WTC11 (cell line): ENCODE measurements around the gene MCF2L. TPM values are rescaled to one million over a fixed set of nuclear protein-coding genes. Genes with fewer than 3 reads are reported as not detected.

Source experiments
- ATAC-seq: fragments of 200-7000 bp; cut with Tn5 transposase; 2 replicates; pipeline ENCODE4 v1.10.0; 2021; ENCODE audit warnings: mild to moderate bottlenecking, moderate library complexity
- CTCF ChIA-PET: fragments of 300-600 bp; sonication (Branson Sonifier 250); formaldehyde crosslinking; loops from one replicate; lab custom pipeline; 2021; ENCODE audit warnings: antibody characterized with exemption; lab: Charles Lee
- POLR2A ChIA-PET: fragments of 350-600 bp; sonication (Branson Sonifier 250); formaldehyde crosslinking; loops from one replicate; lab custom pipeline; 2021; ENCODE audit warnings: antibody characterized with exemption; lab: Charles Lee
- DNase-seq: peaks from one replicate; pipeline ENCODE4 v3.0.0; 2021; ENCODE audit warnings: low spot score
- H3K27ac Mint-ChIP-seq: 2 replicates; pipeline ENCODE4 v1.8.0; 2021; ENCODE audit warnings: mixed read lengths
- H3K27me3 Mint-ChIP-seq: 2 replicates; pipeline ENCODE4 v1.8.0; 2021; ENCODE audit warnings: low read depth, mild to moderate bottlenecking, moderate library complexity, mixed read lengths
- H3K36me3 Mint-ChIP-seq: 2 replicates; pipeline ENCODE4 v1.8.0; 2021; ENCODE audit warnings: mixed read lengths
- H3K4me1 Mint-ChIP-seq: 2 replicates; pipeline ENCODE4 v1.8.0; 2022; ENCODE audit warnings: mixed read lengths
- H3K4me3 Mint-ChIP-seq: 2 replicates; pipeline ENCODE4 v1.8.0; 2021; ENCODE audit warnings: mild to moderate bottlenecking, moderate library complexity, mixed read lengths
- H3K9me3 Mint-ChIP-seq: 2 replicates; pipeline ENCODE4 v1.8.0; 2021; ENCODE audit warnings: mixed read lengths
- CBFB ChIP-seq: sonication (generic); formaldehyde crosslinking; IDR thresholded peaks from 2 replicates; pipeline ENCODE4 v1.8.1; 2022; ENCODE audit warnings: mild to moderate bottlenecking, low read depth, missing genetic modification reagents
- FOXJ3 ChIP-seq: sonication (generic); formaldehyde crosslinking; IDR thresholded peaks from 2 replicates; pipeline ENCODE4 v1.9.0; 2021; ENCODE audit warnings: missing genetic modification reagents, mild to moderate bottlenecking, borderline replicate concordance
- GTF2I ChIP-seq: fragments of 250-450 bp; sonication (Bioruptor Pico); conservative IDR thresholded peaks from 2 replicates; pipeline ENCODE4 v1.4.0; 2021; ENCODE audit warnings: mild to moderate bottlenecking
- IRF2 ChIP-seq: sonication (generic); formaldehyde crosslinking; IDR thresholded peaks from 2 replicates; pipeline ENCODE4 v1.8.0; 2022; ENCODE audit warnings: low read depth, missing genetic modification reagents, borderline replicate concordance
- KAT7 ChIP-seq: sonication (generic); formaldehyde crosslinking; IDR thresholded peaks from 2 replicates; pipeline ENCODE4 v1.8.1; 2023; ENCODE audit warnings: missing genetic modification reagents, mild to moderate bottlenecking, borderline replicate concordance
- MXD4 ChIP-seq: fragments of 250-450 bp; sonication (Bioruptor Pico); IDR thresholded peaks from 2 replicates; pipeline ENCODE4 v1.8.0; 2021; ENCODE audit warnings: mild to moderate bottlenecking, moderate library complexity, borderline replicate concordance
- MYBL2 ChIP-seq: sonication (generic); formaldehyde crosslinking; IDR thresholded peaks from 2 replicates; pipeline ENCODE4 v1.8.1; 2023; ENCODE audit warnings: mild to moderate bottlenecking, moderate library complexity, missing genetic modification reagents
- NFATC4 ChIP-seq: fragments of 250-450 bp; sonication (Bioruptor Pico); IDR thresholded peaks from 2 replicates; pipeline ENCODE4 v1.9.0; 2021; ENCODE audit warnings: mild to moderate bottlenecking
- PRRX2 ChIP-seq: fragments of 250-450 bp; sonication (Bioruptor Pico); IDR thresholded peaks from 2 replicates; pipeline ENCODE4 v1.8.0; 2021; ENCODE audit warnings: mild to moderate bottlenecking
- RELA ChIP-seq: sonication (generic); formaldehyde crosslinking; IDR thresholded peaks from 2 replicates; pipeline ENCODE4 v1.8.1; 2022; ENCODE audit warnings: missing genetic modification reagents, mild to moderate bottlenecking, borderline replicate concordance
- SOX15 ChIP-seq: fragments of 250-450 bp; sonication (Bioruptor Pico); IDR thresholded peaks from 2 replicates; pipeline ENCODE4 v1.9.0; 2021; ENCODE audit warnings: mild to moderate bottlenecking
- TEAD1 ChIP-seq: sonication (generic); formaldehyde crosslinking; IDR thresholded peaks from 2 replicates; pipeline ENCODE4 v1.8.0; 2022; ENCODE audit warnings: mild to moderate bottlenecking, missing genetic modification reagents
- TP53 ChIP-seq: sonication (generic); formaldehyde crosslinking; IDR thresholded peaks from 2 replicates; pipeline ENCODE4 v1.8.1; 2023; ENCODE audit warnings: mild to moderate bottlenecking, missing genetic modification reagents
- ZNF232 ChIP-seq: sonication (generic); formaldehyde crosslinking; IDR thresholded peaks from 2 replicates; pipeline ENCODE4 v1.8.0; 2022; ENCODE audit warnings: mild to moderate bottlenecking, missing genetic modification reagents
- ZNF263 ChIP-seq: sonication (generic); formaldehyde crosslinking; IDR thresholded peaks from 2 replicates; pipeline ENCODE4 v1.8.1; 2022; ENCODE audit warnings: low read depth, mild to moderate bottlenecking, moderate library complexity, missing genetic modification reagents
- ZNF396 ChIP-seq: fragments of 250-450 bp; sonication (Bioruptor Pico); IDR thresholded peaks from 2 replicates; pipeline ENCODE4 v1.8.0; 2021; ENCODE audit warnings: mild to moderate bottlenecking, moderate library complexity, borderline replicate concordance
- ZNF671 ChIP-seq: fragments of 250-450 bp; sonication (Bioruptor Pico); IDR thresholded peaks from 2 replicates; pipeline ENCODE4 v1.8.0; 2021; ENCODE audit warnings: mild to moderate bottlenecking
- total RNA-seq: library from RNA; stranded (reverse); gene quantifications from 3 replicates; pipeline ENCODE4 v1.2.3, GENCODE V29; 2021
- TF ChIP-seq, protein P1 (sequence below): fragments of 250-450 bp; sonication (Bioruptor Pico); IDR thresholded peaks from 2 replicates; pipeline ENCODE4 v1.8.0; 2021; ENCODE audit warnings: mild to moderate bottlenecking
- TF ChIP-seq, protein P2 (sequence below): sonication (generic); formaldehyde crosslinking; conservative IDR thresholded peaks from 2 replicates; pipeline ENCODE4 v1.8.1; 2022; ENCODE audit warnings: mild to moderate bottlenecking, missing genetic modification reagents
- TF ChIP-seq, protein P3 (sequence below): sonication (generic); formaldehyde crosslinking; IDR thresholded peaks from 2 replicates; pipeline ENCODE4 v1.8.1; 2022; ENCODE audit warnings: mild to moderate bottlenecking, moderate library complexity, missing genetic modification reagents
- TF ChIP-seq, protein P4 (sequence below): sonication (generic); formaldehyde crosslinking; IDR thresholded peaks from 2 replicates; pipeline ENCODE4 v1.8.1; 2022; ENCODE audit warnings: low read depth, missing genetic modification reagents, borderline replicate concordance
- TF ChIP-seq, protein P5 (sequence below): sonication (generic); formaldehyde crosslinking; IDR thresholded peaks from 2 replicates; pipeline ENCODE4 v1.8.0; 2022; ENCODE audit warnings: mild to moderate bottlenecking, missing genetic modification reagents
- TF ChIP-seq, protein P6 (sequence below): sonication (generic); formaldehyde crosslinking; IDR thresholded peaks from 2 replicates; pipeline ENCODE4 v1.8.0; 2022; ENCODE audit warnings: mild to moderate bottlenecking, missing genetic modification reagents
- TF ChIP-seq, protein P7 (sequence below): sonication (generic); formaldehyde crosslinking; IDR thresholded peaks from 2 replicates; pipeline ENCODE4 v1.8.1; 2023; ENCODE audit warnings: mild to moderate bottlenecking, missing genetic modification reagents

MCF2L gene
- total RNA-seq, 1 experiment from 2014 or later: 34.8 TPM

DNA sequence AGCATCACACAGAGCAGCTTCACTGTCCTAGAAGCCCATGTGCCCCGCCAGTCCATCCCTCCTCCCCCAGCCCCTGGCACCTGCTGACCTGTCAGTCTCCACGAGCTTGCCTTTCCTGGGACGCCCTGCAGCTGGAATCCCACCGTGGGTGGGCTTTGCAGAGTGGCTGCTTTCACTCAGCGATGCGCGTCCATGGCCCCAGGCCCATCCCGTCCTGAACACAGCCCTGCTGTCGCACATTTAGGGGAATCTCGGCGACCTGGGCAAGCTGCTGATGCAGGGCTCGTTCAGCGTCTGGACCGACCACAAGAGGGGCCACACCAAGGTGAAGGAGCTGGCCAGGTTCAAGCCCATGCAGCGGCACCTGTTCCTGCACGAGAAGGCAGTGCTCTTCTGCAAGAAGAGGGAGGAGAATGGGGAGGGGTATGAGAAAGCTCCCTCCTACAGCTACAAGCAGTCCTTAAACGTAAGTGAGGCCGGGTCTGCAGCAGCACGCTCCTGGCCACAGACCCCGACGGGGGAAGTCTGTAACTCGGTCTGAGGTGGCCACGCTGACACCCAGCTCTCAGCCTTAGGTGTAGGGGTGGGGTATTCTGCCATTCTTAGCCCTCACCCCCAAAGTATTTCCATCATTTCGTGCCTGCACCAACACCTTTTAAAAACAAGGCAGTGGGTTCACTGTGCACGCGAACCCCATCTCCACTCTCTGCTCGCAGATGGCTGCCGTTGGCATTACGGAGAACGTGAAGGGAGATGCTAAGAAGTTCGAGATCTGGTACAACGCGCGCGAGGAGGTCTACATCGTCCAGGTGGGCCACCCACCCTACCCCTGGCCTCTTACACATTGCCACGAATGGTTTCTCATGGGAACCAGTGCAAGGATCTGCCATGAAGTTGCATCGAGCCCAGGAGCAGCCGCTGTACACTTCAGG, 118.2 kb downstream of the MCF2L start:
- ATAC-seq (no peak), DNase-seq (no peak)
- CTCF ChIA-PET: interaction anchor here (1.5 to 2.9 kb wide), 6 partner anchors 9 to 154 kb away, joined by 4 to 16 read pairs (median 9); partner anchors contain the start of gene F10
- no peak for TF ChIP-seq NFATC4
- no peak for TF ChIP-seq CBFB (CRISPR knock-in tag)
- no peak for TF ChIP-seq IRF2 (CRISPR knock-in tag)
- no peak for TF ChIP-seq TEAD1 (CRISPR knock-in tag)
- no peak for TF ChIP-seq ZNF396 (CRISPR knock-in tag)
- TF ChIP-seq MYBL2 (CRISPR knock-in tag): no peak
- TF ChIP-seq, protein P1, sequence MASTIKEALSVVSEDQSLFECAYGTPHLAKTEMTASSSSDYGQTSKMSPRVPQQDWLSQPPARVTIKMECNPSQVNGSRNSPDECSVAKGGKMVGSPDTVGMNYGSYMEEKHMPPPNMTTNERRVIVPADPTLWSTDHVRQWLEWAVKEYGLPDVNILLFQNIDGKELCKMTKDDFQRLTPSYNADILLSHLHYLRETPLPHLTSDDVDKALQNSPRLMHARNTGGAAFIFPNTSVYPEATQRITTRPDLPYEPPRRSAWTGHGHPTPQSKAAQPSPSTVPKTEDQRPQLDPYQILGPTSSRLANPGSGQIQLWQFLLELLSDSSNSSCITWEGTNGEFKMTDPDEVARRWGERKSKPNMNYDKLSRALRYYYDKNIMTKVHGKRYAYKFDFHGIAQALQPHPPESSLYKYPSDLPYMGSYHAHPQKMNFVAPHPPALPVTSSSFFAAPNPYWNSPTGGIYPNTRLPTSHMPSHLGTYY (CRISPR knock-in tag): no peak
- no peak for TF ChIP-seq TP53 (CRISPR knock-in tag)
- TF ChIP-seq MXD4: no peak
- no peak for TF ChIP-seq FOXJ3 (CRISPR knock-in tag)
- TF ChIP-seq, protein P2, sequence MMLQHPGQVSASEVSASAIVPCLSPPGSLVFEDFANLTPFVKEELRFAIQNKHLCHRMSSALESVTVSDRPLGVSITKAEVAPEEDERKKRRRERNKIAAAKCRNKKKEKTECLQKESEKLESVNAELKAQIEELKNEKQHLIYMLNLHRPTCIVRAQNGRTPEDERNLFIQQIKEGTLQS (CRISPR knock-in tag): no peak
- TF ChIP-seq, protein P3, sequence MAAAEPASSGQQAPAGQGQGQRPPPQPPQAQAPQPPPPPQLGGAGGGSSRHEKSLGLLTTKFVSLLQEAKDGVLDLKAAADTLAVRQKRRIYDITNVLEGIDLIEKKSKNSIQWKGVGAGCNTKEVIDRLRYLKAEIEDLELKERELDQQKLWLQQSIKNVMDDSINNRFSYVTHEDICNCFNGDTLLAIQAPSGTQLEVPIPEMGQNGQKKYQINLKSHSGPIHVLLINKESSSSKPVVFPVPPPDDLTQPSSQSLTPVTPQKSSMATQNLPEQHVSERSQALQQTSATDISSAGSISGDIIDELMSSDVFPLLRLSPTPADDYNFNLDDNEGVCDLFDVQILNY (CRISPR knock-in tag): no peak
- TF ChIP-seq ZNF671 (CRISPR knock-in tag): no peak
- no peak for TF ChIP-seq RELA
- TF ChIP-seq KAT7 (CRISPR knock-in tag): no peak
- no peaks in the 10 kb centered on the region for H3K9me3 Mint-ChIP-seq
- H3K4me1 Mint-ChIP-seq: peaks cover 14% of the 10 kb centered on the region
- POLR2A ChIA-PET: no interaction called here
- no peak overlapping the region for H3K4me3 Mint-ChIP-seq
- 0 out of 2 replicates have a peak overlapping the region, but pooled peaks have one; percentile 45 for H3K27ac Mint-ChIP-seq
- H3K27me3 Mint-ChIP-seq: no peaks in the 10 kb centered on the region
- peaks cover 6% of the 10 kb centered on the region for H3K36me3 Mint-ChIP-seq

DNA sequence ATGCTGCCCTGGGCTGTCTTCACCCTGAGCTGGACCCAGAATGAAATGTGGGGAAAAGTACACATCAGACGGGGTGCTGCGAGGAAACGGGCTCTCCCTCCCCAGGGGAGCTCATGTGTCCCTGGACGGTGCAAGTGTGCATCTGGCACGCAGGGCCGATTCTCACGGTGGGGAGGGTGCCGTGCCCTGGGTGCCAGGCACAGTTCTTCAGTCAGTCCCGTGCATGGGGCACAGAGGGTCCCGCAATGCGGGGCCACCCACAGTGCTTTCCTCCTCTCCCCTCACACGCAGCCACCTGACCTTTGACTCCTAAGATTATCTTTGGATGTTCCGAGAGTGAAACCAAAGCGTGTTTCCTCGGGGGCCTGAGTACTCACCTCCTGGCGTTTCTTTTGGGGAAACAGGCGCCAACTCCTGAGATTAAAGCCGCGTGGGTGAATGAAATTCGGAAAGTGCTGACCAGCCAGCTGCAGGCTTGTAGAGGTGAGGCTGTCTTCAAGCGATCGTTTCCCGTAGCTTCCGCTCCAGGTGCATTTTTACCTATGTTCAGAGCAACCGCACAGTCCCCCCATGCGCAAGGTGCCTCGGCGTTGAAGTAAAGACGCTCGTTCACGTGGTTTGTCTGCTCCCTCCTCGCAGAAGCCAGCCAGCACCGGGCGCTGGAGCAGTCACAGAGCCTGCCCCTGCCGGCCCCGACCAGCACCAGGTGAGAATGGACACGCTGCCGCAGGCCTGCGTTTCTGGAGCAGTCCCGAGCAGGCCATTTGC, 119.1 kb downstream of the MCF2L start:
- ChIA-PET CTCF (no interaction called here), POLR2A (no interaction called here)
- Mint-ChIP-seq H3K4me1 (peaks cover 14% of the 10 kb centered on the region), H3K27me3 (no peaks in the 10 kb centered on the region), H3K27ac (no peak overlapping the region), H3K36me3 (peaks cover 6% of the 10 kb centered on the region), H3K9me3 (no peaks in the 10 kb centered on the region), H3K4me3 (no peak overlapping the region)
- DNase-seq (no peak), ATAC-seq (no peak)
- TF ChIP-seq, protein P4, sequence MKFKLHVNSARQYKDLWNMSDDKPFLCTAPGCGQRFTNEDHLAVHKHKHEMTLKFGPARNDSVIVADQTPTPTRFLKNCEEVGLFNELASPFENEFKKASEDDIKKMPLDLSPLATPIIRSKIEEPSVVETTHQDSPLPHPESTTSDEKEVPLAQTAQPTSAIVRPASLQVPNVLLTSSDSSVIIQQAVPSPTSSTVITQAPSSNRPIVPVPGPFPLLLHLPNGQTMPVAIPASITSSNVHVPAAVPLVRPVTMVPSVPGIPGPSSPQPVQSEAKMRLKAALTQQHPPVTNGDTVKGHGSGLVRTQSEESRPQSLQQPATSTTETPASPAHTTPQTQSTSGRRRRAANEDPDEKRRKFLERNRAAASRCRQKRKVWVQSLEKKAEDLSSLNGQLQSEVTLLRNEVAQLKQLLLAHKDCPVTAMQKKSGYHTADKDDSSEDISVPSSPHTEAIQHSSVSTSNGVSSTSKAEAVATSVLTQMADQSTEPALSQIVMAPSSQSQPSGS (CRISPR knock-in tag): no peak
- TF ChIP-seq GTF2I (no peak), SOX15 (CRISPR knock-in tag) (no peak), ZNF263 (CRISPR knock-in tag) (no peak), ZNF232 (CRISPR knock-in tag) (no peak), PRRX2 (no peak), NFATC4 (no peak)
- TF ChIP-seq, protein P5, sequence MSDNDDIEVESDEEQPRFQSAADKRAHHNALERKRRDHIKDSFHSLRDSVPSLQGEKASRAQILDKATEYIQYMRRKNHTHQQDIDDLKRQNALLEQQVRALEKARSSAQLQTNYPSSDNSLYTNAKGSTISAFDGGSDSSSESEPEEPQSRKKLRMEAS (CRISPR knock-in tag): no peak
- TF ChIP-seq, protein P6, sequence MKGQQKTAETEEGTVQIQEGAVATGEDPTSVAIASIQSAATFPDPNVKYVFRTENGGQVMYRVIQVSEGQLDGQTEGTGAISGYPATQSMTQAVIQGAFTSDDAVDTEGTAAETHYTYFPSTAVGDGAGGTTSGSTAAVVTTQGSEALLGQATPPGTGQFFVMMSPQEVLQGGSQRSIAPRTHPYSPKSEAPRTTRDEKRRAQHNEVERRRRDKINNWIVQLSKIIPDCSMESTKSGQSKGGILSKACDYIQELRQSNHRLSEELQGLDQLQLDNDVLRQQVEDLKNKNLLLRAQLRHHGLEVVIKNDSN (CRISPR knock-in tag): no peak
- TF ChIP-seq, protein P7, sequence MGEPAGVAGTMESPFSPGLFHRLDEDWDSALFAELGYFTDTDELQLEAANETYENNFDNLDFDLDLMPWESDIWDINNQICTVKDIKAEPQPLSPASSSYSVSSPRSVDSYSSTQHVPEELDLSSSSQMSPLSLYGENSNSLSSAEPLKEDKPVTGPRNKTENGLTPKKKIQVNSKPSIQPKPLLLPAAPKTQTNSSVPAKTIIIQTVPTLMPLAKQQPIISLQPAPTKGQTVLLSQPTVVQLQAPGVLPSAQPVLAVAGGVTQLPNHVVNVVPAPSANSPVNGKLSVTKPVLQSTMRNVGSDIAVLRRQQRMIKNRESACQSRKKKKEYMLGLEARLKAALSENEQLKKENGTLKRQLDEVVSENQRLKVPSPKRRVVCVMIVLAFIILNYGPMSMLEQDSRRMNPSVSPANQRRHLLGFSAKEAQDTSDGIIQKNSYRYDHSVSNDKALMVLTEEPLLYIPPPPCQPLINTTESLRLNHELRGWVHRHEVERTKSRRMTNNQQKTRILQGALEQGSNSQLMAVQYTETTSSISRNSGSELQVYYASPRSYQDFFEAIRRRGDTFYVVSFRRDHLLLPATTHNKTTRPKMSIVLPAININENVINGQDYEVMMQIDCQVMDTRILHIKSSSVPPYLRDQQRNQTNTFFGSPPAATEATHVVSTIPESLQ (CRISPR knock-in tag): no peak
